ENCODE measurements around the gene GYS2. TPM values are rescaled to one million over a fixed set of nuclear protein-coding genes. Genes with fewer than 3 reads are reported as not detected.

Gene GYS2
- total RNA-seq, 4 donors from 2014 or later, result 0.22 to 0.39 TPM; not detected in 2

- DNase-seq (ENCODE audit: low spot score in 2 of 2), result no peak
- Histone ChIP-seq H3K4me3 (no peak overlapping the region), H3K36me3 (no peaks in the 10 kb centered on the region)
These were observed 12.4 kb upstream of the GYS2 start for GRCh38 chr12:21617030-21617429.

GRCh38 chr12:21615431-21615830 lies 10.8 kb upstream of the GYS2 start:
- Histone ChIP-seq H3K4me1 (peaks cover 0 to 8% (median 4%) of the 10 kb centered on the region in 4 donors), H3K27me3 (no peaks in the 10 kb centered on the region), H3K27ac (no peak overlapping the region), H3K4me3 (no peak overlapping the region), H3K9me3 (no peaks in the 10 kb centered on the region), H3K36me3 (no peaks in the 10 kb centered on the region)
- TF ChIP-seq POLR2A (IDR thresholded peaks at IDR 0.05), result no peak
- TF ChIP-seq, protein P1, sequence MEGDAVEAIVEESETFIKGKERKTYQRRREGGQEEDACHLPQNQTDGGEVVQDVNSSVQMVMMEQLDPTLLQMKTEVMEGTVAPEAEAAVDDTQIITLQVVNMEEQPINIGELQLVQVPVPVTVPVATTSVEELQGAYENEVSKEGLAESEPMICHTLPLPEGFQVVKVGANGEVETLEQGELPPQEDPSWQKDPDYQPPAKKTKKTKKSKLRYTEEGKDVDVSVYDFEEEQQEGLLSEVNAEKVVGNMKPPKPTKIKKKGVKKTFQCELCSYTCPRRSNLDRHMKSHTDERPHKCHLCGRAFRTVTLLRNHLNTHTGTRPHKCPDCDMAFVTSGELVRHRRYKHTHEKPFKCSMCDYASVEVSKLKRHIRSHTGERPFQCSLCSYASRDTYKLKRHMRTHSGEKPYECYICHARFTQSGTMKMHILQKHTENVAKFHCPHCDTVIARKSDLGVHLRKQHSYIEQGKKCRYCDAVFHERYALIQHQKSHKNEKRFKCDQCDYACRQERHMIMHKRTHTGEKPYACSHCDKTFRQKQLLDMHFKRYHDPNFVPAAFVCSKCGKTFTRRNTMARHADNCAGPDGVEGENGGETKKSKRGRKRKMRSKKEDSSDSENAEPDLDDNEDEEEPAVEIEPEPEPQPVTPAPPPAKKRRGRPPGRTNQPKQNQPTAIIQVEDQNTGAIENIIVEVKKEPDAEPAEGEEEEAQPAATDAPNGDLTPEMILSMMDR (IDR thresholded peaks at IDR 0.05), result no peak
- TF ChIP-seq EP300 (IDR thresholded peaks at IDR 0.05), result no peak
- 47 to 59% methylated on average over 1 of the region's 1 CpG for WGBS, 2 donors
- DNase-seq (ENCODE audit: low spot score in 2 of 2), result no peak

More at GRCh38 chr12:21617030-21617429, 12.4 kb upstream of the GYS2 start:
- Histone ChIP-seq H3K27me3 (no peaks in the 10 kb centered on the region), H3K9me3 (peaks cover 0 to 6% (median 0%) of the 10 kb centered on the region in 4 donors), H3K4me1 (peaks cover 0 to 8% (median 4%) of the 10 kb centered on the region in 4 donors), H3K27ac (no peak overlapping the region)
- WGBS, 2 donors, result 91 to 92% methylated on average over 3 of the region's 3 CpGs
- TF ChIP-seq POLR2A (IDR thresholded peaks at IDR 0.05), result no peak
- TF ChIP-seq EP300 (IDR thresholded peaks at IDR 0.05), result no peak
- TF ChIP-seq, protein P1 (IDR thresholded peaks at IDR 0.05), result no peak

DNA sequence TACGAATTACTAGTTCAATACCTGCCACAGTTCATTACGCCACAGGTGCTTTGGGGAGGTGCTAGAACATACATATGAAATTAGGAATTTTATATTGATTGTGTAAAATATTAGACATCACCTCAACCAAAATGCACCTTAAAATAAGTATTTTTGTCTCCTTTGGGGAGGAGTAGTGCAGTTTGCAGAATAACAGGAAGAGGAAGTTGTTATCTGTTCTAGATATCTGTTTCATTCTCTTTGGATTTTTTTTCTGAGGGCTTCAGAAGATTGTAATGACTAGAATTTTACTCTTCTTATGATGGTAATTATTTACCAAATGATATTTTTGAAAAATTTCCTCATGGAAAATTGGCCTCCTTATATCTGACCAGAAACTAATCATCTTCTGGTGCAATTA lies 9.9 kb upstream of the GYS2 start:
- Histone ChIP-seq H3K4me3 (no peak overlapping the region), H3K36me3 (no peaks in the 10 kb centered on the region), H3K27ac (no peak overlapping the region), H3K9me3 (no peaks in the 10 kb centered on the region), H3K27me3 (no peaks in the 10 kb centered on the region), H3K4me1 (peaks cover 0 to 8% (median 4%) of the 10 kb centered on the region in 4 donors)
- TF ChIP-seq, protein P1 (IDR thresholded peaks at IDR 0.05), result no peak
- no peak for TF ChIP-seq POLR2A (IDR thresholded peaks at IDR 0.05)
- no peak for TF ChIP-seq EP300 (IDR thresholded peaks at IDR 0.05)
- 92 to 93% methylated on average over 2 of the region's 2 CpGs for WGBS, 2 donors
- DNase-seq (ENCODE audit: low spot score in 2 of 2), result no peak

- TF ChIP-seq, protein P1 (IDR thresholded peaks at IDR 0.05), result no peak
- TF ChIP-seq POLR2A (IDR thresholded peaks at IDR 0.05), result no peak
- no peak for TF ChIP-seq EP300 (IDR thresholded peaks at IDR 0.05)
- no peak for DNase-seq (ENCODE audit: low spot score in 2 of 2)
- Histone ChIP-seq H3K27me3 (no peaks in the 10 kb centered on the region), H3K4me3 (no peak overlapping the region), H3K9me3 (no peaks in the 10 kb centered on the region), H3K4me1 (peaks cover 0 to 8% (median 4%) of the 10 kb centered on the region in 4 donors), H3K27ac (no peak overlapping the region), H3K36me3 (no peaks in the 10 kb centered on the region)
- 53 to 56% methylated on average over 2 of the region's 2 CpGs for WGBS, 2 donors
These were observed 9.3 kb upstream of the GYS2 start for GRCh38 chr12:21613931-21614330.

- TF ChIP-seq EP300 (IDR thresholded peaks at IDR 0.05) (no peak), POLR2A (IDR thresholded peaks at IDR 0.05) (no peak)
- TF ChIP-seq, protein P1 (IDR thresholded peaks at IDR 0.05), result no peak
These were observed 3.5 kb upstream of the GYS2 start for GRCh38 chr12:21608196-21608595.

More at GRCh38 chr12:21608196-21608595, 3.5 kb upstream of the GYS2 start:
- Histone ChIP-seq H3K4me3 (no peak overlapping the region), H3K9me3 (no peaks in the 10 kb centered on the region), H3K27me3 (no peaks in the 10 kb centered on the region), H3K27ac (no peak overlapping the region), H3K4me1 (no peaks in the 10 kb centered on the region), H3K36me3 (no peaks in the 10 kb centered on the region)
- DNase-seq (ENCODE audit: low spot score in 2 of 2), result no peak

All from tibial nerve (tissue), 4 donors.